Measurements from ENCODE around the gene SPATA32. TPM values are rescaled to one million over a fixed set of nuclear protein-coding genes. Genes with fewer than 3 reads are reported as not detected.
"Not testable (repeated sequence)": the region's sequence is repeated elsewhere in the genome, so short reads cannot be mapped to it uniquely, and the experiment has no call there.

The SPATA32 gene
- total RNA-seq, 2 experiments from 2014 or later = 0.23 to 0.49 TPM

GRCh38 chr17:45302220-45302619 lies 40.3 kb upstream of the SPATA32 start:
- peaks cover 83% of the 10 kb centered on the region for H3K4me1 Mint-ChIP-seq
- H3K36me3 Mint-ChIP-seq = peaks cover 40% of the 10 kb centered on the region
- not testable (repeated sequence) for H3K9me3 Mint-ChIP-seq (ENCODE audit: low read depth); DNase-seq; H3K27me3 Mint-ChIP-seq; H3K4me3 Mint-ChIP-seq; ATAC-seq
- CTCF ChIA-PET = interaction anchor here (0.8 to 17.0 kb wide), 13 partner anchors 8 to 126 kb away, joined by 3 to 144 read pairs (median 4); partner anchors contain the start of gene MAP3K14
- H3K27ac Mint-ChIP-seq = peak overlapping the region; percentile 90

- Mint-ChIP-seq H3K27ac (peak overlapping the region; percentile 64), H3K9me3 (ENCODE audit: low read depth) (no peaks in the 10 kb centered on the region), H3K36me3 (peaks cover 41% of the 10 kb centered on the region), H3K4me3 (no peak overlapping the region), H3K27me3 (no peaks in the 10 kb centered on the region), H3K4me1 (peaks cover 85% of the 10 kb centered on the region)
- DNase-seq (no peak), ATAC-seq (no peak)
- CTCF ChIA-PET = interaction anchor here (1.4 to 17.0 kb wide), 6 partner anchors 9 to 84 kb away, joined by 4 to 144 read pairs (median 12); no protein-coding TSS in a partner anchor
Measured at GRCh38 chr17:45301674-45302073, 39.8 kb upstream of the SPATA32 start.

- H3K27ac Mint-ChIP-seq = peak overlapping the region; percentile 76
- H3K9me3 Mint-ChIP-seq (ENCODE audit: low read depth) = no peaks in the 10 kb centered on the region
- CTCF ChIA-PET = interaction anchor here (1.1 to 2.0 kb wide), 5 partner anchors 12 to 85 kb away, joined by 3 to 11 read pairs (median 6); no protein-coding TSS in a partner anchor
- H3K27me3 Mint-ChIP-seq = no peaks in the 10 kb centered on the region
- H3K4me3 Mint-ChIP-seq = no peak overlapping the region
- peaks cover 86% of the 10 kb centered on the region for H3K4me1 Mint-ChIP-seq
- peak; percentile 13 for ATAC-seq
- H3K36me3 Mint-ChIP-seq = peaks cover 38% of the 10 kb centered on the region
- no peak for DNase-seq
Measured at GRCh38 chr17:45300060-45300751, 38.3 kb upstream of the SPATA32 start.

GRCh38 chr17:45299361-45299760 lies 37.5 kb upstream of the SPATA32 start:
- peaks cover 87% of the 10 kb centered on the region for H3K4me1 Mint-ChIP-seq
- H3K36me3 Mint-ChIP-seq = peaks cover 36% of the 10 kb centered on the region
- no peak overlapping the region for H3K4me3 Mint-ChIP-seq
- H3K9me3 Mint-ChIP-seq (ENCODE audit: low read depth) = no peaks in the 10 kb centered on the region
- CTCF ChIA-PET = interaction anchor here (0.7 to 1.3 kb wide), 5 partner anchors 13 to 86 kb away, joined by 3 to 5 read pairs (median 3); no protein-coding TSS in a partner anchor
- H3K27ac Mint-ChIP-seq = peak overlapping the region; percentile 63
- no peak for ATAC-seq
- no peaks in the 10 kb centered on the region for H3K27me3 Mint-ChIP-seq
- DNase-seq = no peak

- peaks cover 32% of the 10 kb centered on the region for H3K36me3 Mint-ChIP-seq
- H3K9me3 Mint-ChIP-seq (ENCODE audit: low read depth) = no peaks in the 10 kb centered on the region
- H3K27me3 Mint-ChIP-seq = no peaks in the 10 kb centered on the region
- peak overlapping the region; percentile 0 for H3K27ac Mint-ChIP-seq
- peaks cover 88% of the 10 kb centered on the region for H3K4me1 Mint-ChIP-seq
- DNase-seq = no peak
- no peak overlapping the region for H3K4me3 Mint-ChIP-seq
- no peak for ATAC-seq
- CTCF ChIA-PET = interaction anchor here (0.7 to 1.1 kb wide), 5 partner anchors 13 to 87 kb away, joined by 3 to 5 read pairs (median 3); no protein-coding TSS in a partner anchor
Measured at GRCh38 chr17:45298546-45299285, 36.8 kb upstream of the SPATA32 start.

- Mint-ChIP-seq H3K4me3 (no peak overlapping the region), H3K9me3 (ENCODE audit: low read depth) (no peaks in the 10 kb centered on the region), H3K36me3 (peaks cover 29% of the 10 kb centered on the region), H3K27me3 (no peaks in the 10 kb centered on the region), H3K4me1 (peaks cover 87% of the 10 kb centered on the region), H3K27ac (peak overlapping the region; percentile 72)
- DNase-seq (no peak), ATAC-seq (no peak)
- CTCF ChIA-PET = interaction anchor here (2.7 to 3.4 kb wide), 2 partner anchors 13 to 89 kb away, joined by 10 to 13 read pairs; no protein-coding TSS in a partner anchor
Measured at GRCh38 chr17:45296833-45297124, 34.9 kb upstream of the SPATA32 start.

- peak; percentile 14 for ATAC-seq
- H3K27me3 Mint-ChIP-seq = no peaks in the 10 kb centered on the region
- H3K4me3 Mint-ChIP-seq = no peak overlapping the region
- no peak for DNase-seq
- H3K9me3 Mint-ChIP-seq (ENCODE audit: low read depth) = no peaks in the 10 kb centered on the region
- CTCF ChIA-PET = interaction anchor here (0.8 to 5.2 kb wide), 11 partner anchors 13 to 161 kb away, joined by 3 to 36 read pairs (median 5); partner anchors contain the start of gene ACBD4
- peaks cover 30% of the 10 kb centered on the region for H3K36me3 Mint-ChIP-seq
- H3K27ac Mint-ChIP-seq = peak overlapping the region; percentile 72
- H3K4me1 Mint-ChIP-seq = peaks cover 88% of the 10 kb centered on the region
Measured at GRCh38 chr17:45296003-45296832, 34.3 kb upstream of the SPATA32 start.

GRCh38 chr17:45294506-45294905 lies 32.6 kb upstream of the SPATA32 start:
- CTCF ChIA-PET = interaction anchor here (0.6 to 5.2 kb wide), 9 partner anchors 11 to 140 kb away, joined by 3 to 36 read pairs (median 9); no protein-coding TSS in a partner anchor
- H3K27ac Mint-ChIP-seq = peak overlapping the region; percentile 61
- no peaks in the 10 kb centered on the region for H3K9me3 Mint-ChIP-seq (ENCODE audit: low read depth)
- no peak for DNase-seq
- H3K4me1 Mint-ChIP-seq = peaks cover 90% of the 10 kb centered on the region
- no peak overlapping the region for H3K4me3 Mint-ChIP-seq
- peaks cover 41% of the 10 kb centered on the region for H3K36me3 Mint-ChIP-seq
- ATAC-seq = no peak
- no peaks in the 10 kb centered on the region for H3K27me3 Mint-ChIP-seq

- Mint-ChIP-seq H3K4me3 (no peak overlapping the region), H3K27me3 (no peaks in the 10 kb centered on the region), H3K27ac (peak overlapping the region; percentile 61), H3K9me3 (ENCODE audit: low read depth) (no peaks in the 10 kb centered on the region), H3K4me1 (peaks cover 82% of the 10 kb centered on the region), H3K36me3 (peaks cover 36% of the 10 kb centered on the region)
- CTCF ChIA-PET = interaction anchor here (0.9 to 5.2 kb wide), 12 partner anchors 9 to 133 kb away, joined by 3 to 36 read pairs (median 4); partner anchors contain the start of gene MAP3K14
- DNase-seq (no peak), ATAC-seq (peak; percentile 55)
Measured at GRCh38 chr17:45293413-45294211, 31.7 kb upstream of the SPATA32 start.

GRCh38 chr17:45292696-45293412 lies 31.0 kb upstream of the SPATA32 start:
- Mint-ChIP-seq H3K36me3 (peaks cover 31% of the 10 kb centered on the region), H3K27me3 (no peaks in the 10 kb centered on the region), H3K27ac (peak overlapping the region; percentile 73), H3K4me3 (no peak overlapping the region), H3K9me3 (ENCODE audit: low read depth) (no peaks in the 10 kb centered on the region), H3K4me1 (peaks cover 76% of the 10 kb centered on the region)
- DNase-seq = no peak
- ATAC-seq = peak; percentile 5
- CTCF ChIA-PET = interaction anchor here (0.6 to 5.2 kb wide), 13 partner anchors 10 to 157 kb away, joined by 3 to 36 read pairs (median 4); partner anchors contain the start of genes ACBD4 and MAP3K14

GRCh38 chr17:45291171-45291805 lies 29.4 kb upstream of the SPATA32 start:
- Mint-ChIP-seq H3K27me3 (no peaks in the 10 kb centered on the region), H3K4me3 (no peak overlapping the region), H3K27ac (peak overlapping the region; percentile 48), H3K36me3 (peaks cover 29% of the 10 kb centered on the region), H3K4me1 (peaks cover 61% of the 10 kb centered on the region), H3K9me3 (ENCODE audit: low read depth) (no peaks in the 10 kb centered on the region)
- no peak for DNase-seq
- no peak for ATAC-seq
- CTCF ChIA-PET = interaction anchor here (1.5 to 5.2 kb wide), 5 partner anchors 15 to 156 kb away, joined by 4 to 36 read pairs (median 9); partner anchors contain the start of genes ACBD4 and MAP3K14
